Right lung (tissue), 10 donors: Measurements from ENCODE around the gene ITGB8. TPM values are rescaled to one million over a fixed set of nuclear protein-coding genes. Genes with fewer than 3 reads are reported as not detected.
"Not testable (repeated sequence)": the region's sequence is repeated elsewhere in the genome, so short reads cannot be mapped to it uniquely, and the experiment has no call there.

Source experiments
- DNase-seq, 2 donors: peaks; one replicate each; pipeline ENCODE4 v3.0.0-alpha.2; 2013
- long read RNA-seq, 8 donors: transcript quantifications; one replicate each; lab custom pipeline, GENCODE V29; 2026
- polyA plus RNA-seq, 5 donors: library from polyadenylated mRNA; unstranded; fragments of 120-200 nt; gene quantifications; one replicate each; pipeline versions ENCODE4 v1.2.1 to v1.2.3, GENCODE V29; 2013; ENCODE audit warnings: inconsistent platforms in 1 of 5, low replicate concordance in 1 of 5; ENCODE audit not compliant: insufficient read length in 5 of 5, insufficient read depth in 1 of 5

The ITGB8 gene
- polyA plus RNA-seq = 1 to 10 TPM; 3.7 to 8.9 (median 6.2) TPM
- long read RNA-seq, donor 1, full-length matches to known transcripts = 1 of 1 reads
- long read RNA-seq, donor 1, partial matches to known transcripts = 0 of 1 reads
- long read RNA-seq, donor 1, other reads (novel, unspliced or antisense) = 0 of 1 reads
- long read RNA-seq, donor 2 = 0 reads
- long read RNA-seq, donor 3 = 0 reads
- long read RNA-seq, donor 4 = 0 reads
- long read RNA-seq, donor 5 = 0 reads
- long read RNA-seq, donor 6 = 0 reads
- long read RNA-seq, donor 7 = 0 reads
- long read RNA-seq, donor 8 = 0 reads

GRCh38 chr7:20330239-20330927 is at the start of gene ITGB8:
Gene ITGB8, plus strand, starts transcription at chr7:20330900. Its CDS starts 907 bp downstream, at chr7:20331807.
- DNase-seq = peak; percentile 81 to 87

DNA sequence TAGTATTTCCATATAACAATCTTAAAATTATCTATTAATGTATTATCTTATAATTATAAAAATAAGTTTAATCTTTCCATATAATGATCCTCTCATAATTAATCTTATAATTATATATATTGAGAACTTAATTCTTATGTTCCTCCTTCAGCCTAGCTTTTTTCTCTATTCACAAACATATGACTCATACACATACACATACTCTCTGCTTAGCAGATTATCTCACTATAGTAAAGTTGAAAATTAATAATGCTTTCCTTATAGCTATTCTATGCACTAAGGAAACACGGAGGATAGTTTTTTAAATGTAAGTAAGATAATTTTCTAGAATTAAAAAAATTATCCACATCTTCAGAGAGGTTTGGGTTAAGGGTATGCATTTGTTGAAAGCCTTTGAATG is 47.7 kb upstream of the ITGB8 start:
- DNase-seq = no peak

GRCh38 chr7:20283385-20283784 is 47.3 kb upstream of the ITGB8 start:
- DNase-seq = no peak

- DNase-seq = no peak
These were observed 46.5 kb upstream of the ITGB8 start for GRCh38 chr7:20284003-20284770.

DNA sequence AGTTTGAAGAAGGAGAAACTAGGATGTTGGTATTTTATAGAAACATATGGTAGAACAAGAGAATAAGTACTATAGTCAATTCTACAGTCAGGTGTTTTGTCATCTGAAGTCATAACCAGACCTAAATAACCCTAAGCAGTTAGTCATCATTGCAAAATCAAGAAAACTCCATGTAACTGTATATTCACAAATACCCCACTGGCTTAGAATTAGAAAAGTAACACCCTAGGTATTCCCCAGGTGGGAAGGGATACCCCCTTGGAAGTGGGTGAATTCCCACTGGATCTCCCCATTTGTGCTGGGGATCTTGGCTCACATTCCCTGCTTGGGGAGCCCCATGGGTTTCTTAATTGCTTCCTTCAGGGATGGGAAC is 45.9 kb upstream of the ITGB8 start:
- no peak for DNase-seq

- DNase-seq = no peak
These were observed 43.4 kb upstream of the ITGB8 start for GRCh38 chr7:20287317-20287716.

GRCh38 chr7:20288036-20288435 is 42.7 kb upstream of the ITGB8 start:
- no peak for DNase-seq

- no peak for DNase-seq
These were observed 40.1 kb upstream of the ITGB8 start for GRCh38 chr7:20290505-20291111.

DNA sequence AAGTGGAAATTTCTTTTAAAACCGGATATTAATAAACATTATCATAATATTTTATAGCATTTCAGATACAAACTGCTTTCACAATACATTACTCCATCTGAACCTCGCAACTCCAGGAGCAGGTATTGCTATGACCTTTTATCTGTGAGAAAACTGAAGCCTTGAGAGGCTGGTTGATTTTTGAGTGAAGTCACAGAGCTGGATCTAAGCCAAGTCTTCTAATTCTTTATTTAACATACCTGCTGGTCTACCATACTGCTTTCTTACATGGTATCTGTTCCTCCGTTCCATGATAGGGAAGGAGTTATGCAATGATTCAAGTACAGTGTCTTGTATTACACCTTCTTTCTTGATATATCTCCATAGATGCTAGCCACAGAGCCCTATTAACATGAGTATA is 37.4 kb upstream of the ITGB8 start:
- DNase-seq = no peak

GRCh38 chr7:20296444-20296843 is 34.3 kb upstream of the ITGB8 start:
- DNase-seq = no peak

- DNase-seq = no peak
These were observed 33.8 kb upstream of the ITGB8 start for GRCh38 chr7:20296901-20297300.

DNA sequence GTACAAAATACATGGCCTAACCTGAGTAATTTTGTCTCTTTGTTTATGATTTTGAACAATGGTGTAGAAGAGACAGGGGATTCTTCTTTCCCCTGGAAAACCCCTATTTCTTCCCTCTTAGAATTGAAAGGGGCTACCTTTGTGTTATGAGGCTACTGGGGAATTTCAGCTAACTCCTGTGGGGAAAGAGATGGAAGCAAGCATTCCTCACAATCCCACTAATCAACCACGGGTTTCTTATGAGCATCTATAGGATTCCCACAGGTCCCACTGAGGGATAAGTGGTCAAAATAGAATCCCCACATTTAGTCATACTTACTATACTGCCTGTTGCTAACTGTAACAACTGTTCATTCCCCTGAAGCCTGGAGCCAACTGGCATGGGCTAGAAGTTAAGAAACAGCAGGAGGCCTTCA is 32.2 kb upstream of the ITGB8 start:
- DNase-seq = no peak

DNA sequence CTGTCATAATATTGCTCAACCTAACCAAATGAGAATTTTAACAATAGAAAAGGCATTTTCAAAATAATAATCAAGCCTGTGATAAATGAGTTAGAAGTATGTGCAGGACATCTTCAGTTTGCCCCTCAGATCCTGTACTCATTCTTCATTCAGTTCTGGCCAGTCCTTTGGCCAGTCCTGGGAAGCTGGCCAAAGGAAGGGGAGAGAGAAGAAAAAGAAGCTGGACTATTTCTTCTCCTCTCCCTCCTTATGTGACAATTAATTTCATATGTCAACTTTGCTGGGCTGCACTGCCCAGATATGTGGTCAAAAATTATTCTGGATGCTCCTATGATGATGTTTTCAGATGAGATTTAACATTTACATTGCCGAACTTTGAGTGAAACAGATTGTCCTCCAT is 31.6 kb upstream of the ITGB8 start:
- DNase-seq = no peak

- no peak for DNase-seq
These were observed 30.9 kb upstream of the ITGB8 start for GRCh38 chr7:20299647-20300312.

- no peak for DNase-seq
These were observed 29.3 kb upstream of the ITGB8 start for GRCh38 chr7:20301311-20301939.

DNA sequence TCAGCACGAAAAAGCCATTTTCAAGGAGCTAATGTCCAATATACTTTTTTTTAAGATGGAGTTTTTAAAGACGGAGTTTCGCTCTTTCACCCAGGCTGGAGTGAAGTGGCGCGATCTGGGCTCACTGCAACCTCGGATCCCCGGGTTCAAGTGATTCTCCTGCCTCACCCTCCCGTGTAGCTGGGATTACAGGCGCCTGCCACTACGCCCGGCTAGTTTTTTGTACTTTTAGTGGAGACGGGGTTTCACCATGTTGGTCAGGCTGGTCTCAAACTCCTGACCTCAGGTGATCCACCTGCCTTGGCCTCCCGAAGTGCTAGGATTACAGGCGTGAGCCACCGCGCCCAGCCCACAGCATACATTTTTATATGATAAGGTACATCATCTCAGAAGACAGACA is 28.4 kb upstream of the ITGB8 start:
- DNase-seq = not testable (repeated sequence)

DNA sequence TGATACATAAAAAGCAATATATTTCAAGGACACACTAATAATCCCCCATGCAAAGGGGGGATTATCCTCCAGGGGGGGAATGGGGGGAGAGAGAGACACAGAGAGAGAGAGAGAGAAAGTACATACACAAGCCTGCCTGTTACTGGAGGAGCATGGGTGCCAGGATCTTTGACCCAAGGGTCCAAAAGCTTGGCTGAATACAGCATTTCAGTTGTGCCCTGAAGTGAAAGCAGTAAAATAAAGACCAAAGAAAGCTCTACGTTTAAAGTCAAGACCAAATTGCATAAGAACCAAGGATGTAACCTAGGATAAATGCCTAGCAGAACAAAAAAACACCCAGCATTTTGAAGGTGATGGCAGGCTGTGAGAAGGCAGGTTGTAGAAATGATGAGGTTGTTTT is 27.8 kb upstream of the ITGB8 start:
- DNase-seq = no peak

DNA sequence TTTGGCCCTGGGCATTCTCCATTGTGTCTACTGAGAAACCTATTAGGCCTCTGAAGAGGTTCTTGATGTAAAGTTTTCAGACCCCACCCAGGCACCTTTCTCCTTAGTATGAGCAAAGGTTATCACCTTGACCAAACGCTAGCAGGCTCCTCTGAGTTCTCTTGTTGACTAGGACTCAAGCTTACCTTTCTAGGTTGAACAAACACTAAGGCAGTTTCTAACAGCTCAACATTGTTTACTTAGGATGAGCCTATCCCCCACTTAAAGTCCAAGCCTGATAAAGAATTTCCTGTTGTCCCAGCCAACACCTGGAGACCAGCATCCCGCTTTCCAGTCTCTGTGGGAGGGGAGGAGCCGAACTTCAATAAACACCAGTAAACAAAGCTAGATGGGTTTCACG is 26.3 kb upstream of the ITGB8 start:
- DNase-seq = no peak

DNA sequence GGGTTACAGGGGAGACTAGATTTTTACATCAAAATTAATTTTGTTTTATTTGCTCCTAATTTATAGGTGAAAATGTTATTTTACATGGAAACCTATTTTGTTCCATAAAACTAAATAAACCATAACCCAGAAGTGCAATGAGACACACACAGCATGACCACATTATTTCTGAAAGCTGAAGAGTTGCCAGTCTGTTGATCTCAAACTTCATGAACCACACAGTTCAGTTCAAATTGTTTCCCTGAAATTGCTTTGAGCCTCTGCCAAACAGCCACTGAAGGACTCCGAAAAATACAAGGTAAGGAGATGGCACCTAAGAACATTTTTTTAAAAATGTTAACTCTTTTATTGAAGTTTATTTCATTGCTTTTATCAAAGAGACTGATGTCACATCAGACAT is 25.0 kb upstream of the ITGB8 start:
- no peak for DNase-seq

GRCh38 chr7:20306180-20306946 is 24.3 kb upstream of the ITGB8 start:
- DNase-seq = no peak

GRCh38 chr7:20307119-20307518 is 23.6 kb upstream of the ITGB8 start:
- no peak for DNase-seq
